HG03457 (cell line): ENCODE measurements around the gene DPH1.
"Not testable (repeated sequence)": the region's sequence is repeated elsewhere in the genome, so short reads cannot be mapped to it uniquely, and the experiment has no call there.

Experiments
- ATAC-seq: cut with Tn5 transposase; IDR thresholded peaks from one replicate; pipeline ENCODE4 v1.9.1; 2021; ENCODE audit warnings: moderate number of reproducible peaks; ENCODE audit not compliant: unreplicated experiment

The DPH1 gene

GRCh38 chr17:2029911-2030778, at the start of gene DPH1:
Gene DPH1 (plus strand): TSS chr17:2030153. CDS start chr17:2030170, 17 bp downstream.
- no peak for ATAC-seq

DNA sequence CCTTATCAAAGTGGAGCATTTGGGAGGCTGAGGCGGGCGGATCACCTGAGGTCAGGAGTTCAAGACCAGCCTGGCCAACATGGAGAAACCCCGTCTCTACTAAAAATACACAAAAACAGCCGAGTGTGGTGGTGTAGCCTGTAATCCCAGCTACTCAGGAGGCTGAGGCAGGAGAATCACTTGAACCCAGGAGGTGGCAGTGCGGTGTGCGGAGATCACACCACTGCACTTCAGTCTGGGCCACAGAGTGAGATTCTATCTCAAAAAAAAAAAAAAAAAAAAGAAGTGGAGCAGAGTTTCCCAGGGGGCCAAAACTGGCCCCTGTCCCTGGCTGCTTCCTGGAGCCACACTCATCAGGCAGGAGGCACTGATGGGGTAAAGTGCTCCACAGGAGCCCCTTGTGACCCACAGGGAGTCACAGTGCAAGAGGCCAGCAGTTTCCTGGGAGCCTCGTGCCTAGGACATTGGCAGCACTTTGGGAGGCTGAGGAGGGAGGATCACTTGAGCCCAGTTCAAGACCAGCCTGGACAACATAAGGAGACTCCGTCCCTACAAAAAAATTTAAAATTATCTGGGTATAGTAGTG, 49.2 kb upstream of the DPH1 start:
- no peak for ATAC-seq

GRCh38 chr17:1982793-1983366, 47.1 kb upstream of the DPH1 start:
- ATAC-seq = not testable (repeated sequence)

- ATAC-seq = no peak
These were observed 44.9 kb upstream of the DPH1 start for GRCh38 chr17:1985093-1985492.

DNA sequence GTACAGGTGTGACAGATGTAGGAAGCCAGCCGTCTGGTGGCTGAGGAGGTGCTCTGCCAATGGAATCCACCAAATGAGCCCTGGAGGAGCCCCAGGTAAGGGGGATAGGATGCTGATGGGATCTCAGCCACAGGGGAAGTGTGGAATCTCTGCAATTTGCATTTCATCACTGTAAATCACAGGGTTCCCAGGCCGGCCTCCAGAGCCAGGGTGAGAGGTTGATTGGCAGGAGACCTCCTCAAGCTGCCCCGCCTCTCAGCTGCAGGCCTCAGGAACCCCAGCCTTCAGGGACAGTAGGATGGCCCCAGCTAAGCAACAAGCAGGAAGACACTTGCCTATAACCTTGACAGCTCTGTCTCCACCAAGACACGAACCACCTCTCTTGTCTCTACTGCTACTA, 44.3 kb upstream of the DPH1 start:
- ATAC-seq = no peak

GRCh38 chr17:1986783-1987451, 43.0 kb upstream of the DPH1 start:
- ATAC-seq = no peak

- no peak for ATAC-seq
These were observed 40.8 kb upstream of the DPH1 start for GRCh38 chr17:1989135-1989534.

DNA sequence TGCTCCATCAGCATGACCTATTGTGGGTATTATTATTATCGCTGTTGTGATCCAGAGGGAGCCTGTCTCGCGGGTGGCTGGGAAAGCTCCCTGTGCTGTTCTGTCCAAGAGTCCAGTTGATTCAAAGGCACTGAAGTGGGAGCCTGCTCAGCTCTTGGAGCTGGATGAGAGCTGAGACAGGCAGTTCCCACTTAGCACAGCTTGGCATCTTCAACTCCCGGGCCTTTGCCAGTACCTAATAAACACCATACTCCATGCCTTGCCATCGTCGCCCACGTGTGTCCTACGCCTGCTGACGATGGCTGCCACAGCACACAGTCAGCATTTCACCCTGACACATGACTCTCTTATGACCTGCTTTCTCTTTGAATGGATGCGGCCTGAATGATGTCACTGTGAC, 37.4 kb upstream of the DPH1 start:
- no peak for ATAC-seq

GRCh38 chr17:1994707-1995106, 35.2 kb upstream of the DPH1 start:
- no peak for ATAC-seq

DNA sequence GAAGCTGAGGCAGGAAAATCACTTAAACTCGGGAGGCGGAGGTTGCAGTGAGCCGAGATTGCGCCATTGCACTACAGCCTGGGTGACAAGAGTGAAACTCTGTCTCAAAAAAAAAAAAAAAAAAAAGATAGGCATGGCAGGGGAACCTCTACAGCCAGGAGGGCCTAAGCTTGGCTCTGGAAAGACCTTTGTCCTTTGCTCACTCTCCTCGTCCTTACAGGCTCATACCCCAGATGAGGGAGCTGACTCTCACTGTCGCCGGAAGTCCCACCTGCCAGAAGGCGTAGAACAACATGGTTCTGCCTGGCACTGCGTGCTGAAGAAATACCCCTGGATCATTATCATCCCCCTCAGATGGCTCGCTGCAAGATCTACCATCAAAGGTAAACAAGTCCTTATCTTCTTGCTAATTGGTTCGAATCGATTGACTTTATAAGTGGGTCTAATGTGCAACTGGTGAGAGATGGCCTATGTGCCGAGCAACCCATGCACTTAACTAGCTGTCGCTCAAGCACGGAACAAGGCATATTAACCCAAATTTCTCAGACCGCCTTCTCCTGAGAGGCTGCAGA, 34.5 kb upstream of the DPH1 start:
- ATAC-seq = no peak

GRCh38 chr17:1995907-1996799, 33.8 kb upstream of the DPH1 start:
- no peak for ATAC-seq

DNA sequence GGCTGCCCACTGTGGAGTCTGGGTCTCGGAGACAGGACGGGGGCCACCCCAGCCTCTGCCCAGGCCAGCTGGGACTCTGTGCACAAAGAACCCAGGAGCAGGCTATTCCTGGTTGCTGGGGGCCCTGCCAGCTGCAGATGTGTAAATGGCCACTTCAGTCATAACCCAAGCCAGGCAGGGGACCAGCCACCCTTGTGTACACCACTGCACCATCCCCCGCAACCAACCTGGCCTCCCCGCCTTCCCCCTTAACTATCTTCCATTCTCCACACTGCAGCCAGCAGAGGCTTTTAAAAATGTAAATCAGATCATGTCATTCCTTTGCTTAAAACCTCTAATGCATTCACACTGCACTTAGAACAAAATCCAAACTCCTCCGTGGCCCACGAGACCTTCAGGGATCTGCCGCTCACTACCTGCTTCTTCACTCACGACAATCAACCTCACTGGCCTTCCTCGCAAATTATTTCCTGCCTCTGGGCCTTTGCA, 33.1 kb upstream of the DPH1 start:
- ATAC-seq = no peak

- no peak for ATAC-seq
These were observed 32.5 kb upstream of the DPH1 start for GRCh38 chr17:1997289-1997926.

- no peak for ATAC-seq
These were observed 31.8 kb upstream of the DPH1 start for GRCh38 chr17:1997927-1998742.

DNA sequence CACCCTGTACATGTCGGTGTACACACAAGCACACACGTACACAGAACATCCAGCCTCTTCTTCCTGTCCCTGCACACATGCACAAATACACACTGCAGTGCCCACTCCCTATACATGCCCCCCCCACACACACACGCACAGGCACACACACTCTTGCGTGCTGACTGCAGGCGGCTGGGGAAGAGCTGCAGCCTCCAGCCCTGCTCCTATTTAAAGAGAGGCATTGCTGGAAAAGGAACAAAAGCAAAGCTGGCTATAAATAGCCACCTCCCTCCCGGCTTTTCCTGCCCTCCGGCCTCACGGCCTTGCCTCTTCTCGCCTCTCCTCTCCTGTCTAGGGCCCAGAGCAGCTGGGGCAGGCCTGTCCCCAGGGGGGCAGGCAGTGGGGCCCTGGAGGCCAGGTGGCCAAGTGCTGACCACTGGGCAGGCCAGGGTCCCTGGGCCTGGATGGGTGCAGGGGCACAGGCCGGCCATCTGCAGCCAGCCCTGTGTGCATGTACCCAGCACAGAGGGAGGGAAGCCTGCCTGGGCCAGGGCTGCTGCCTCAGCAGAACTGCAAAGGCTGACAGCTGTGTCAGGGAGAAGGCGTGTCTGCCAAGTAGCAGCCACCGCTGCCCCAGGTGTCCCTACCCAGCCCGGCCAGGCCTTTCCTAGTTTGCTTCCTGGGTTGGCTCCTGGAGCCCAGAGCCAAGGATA, 30.2 kb upstream of the DPH1 start:
- ATAC-seq = no peak

- ATAC-seq = no peak
These were observed 27.1 kb upstream of the DPH1 start for GRCh38 chr17:2002767-2003329.

- no peak for ATAC-seq
These were observed 26.4 kb upstream of the DPH1 start for GRCh38 chr17:2003525-2003924.

DNA sequence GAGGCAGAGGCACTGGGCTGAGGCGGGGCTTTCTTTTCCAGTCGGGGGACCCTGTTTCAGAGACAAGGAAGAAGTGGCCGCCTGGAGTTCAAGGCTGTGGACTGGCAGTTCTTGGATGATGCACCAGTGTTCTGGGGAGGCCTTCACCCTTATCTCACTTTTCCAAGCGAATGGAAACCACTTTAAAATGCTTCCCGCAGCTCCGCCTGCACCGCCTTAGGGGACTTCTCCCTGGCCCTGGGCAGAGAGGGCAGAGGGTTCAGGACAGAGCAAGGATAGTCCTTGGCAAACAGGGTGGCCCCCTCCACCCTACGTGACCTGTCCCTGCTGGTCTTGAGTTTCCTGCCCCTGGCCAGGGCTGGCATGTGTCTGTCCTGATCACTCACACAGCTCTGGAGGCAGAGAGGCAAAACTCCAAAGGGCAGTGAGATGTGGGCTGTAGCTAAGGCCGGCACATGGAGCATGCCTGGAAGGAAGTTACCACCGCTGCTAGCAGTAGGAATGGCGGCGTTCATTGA, 25.5 kb upstream of the DPH1 start:
- ATAC-seq = no peak
